HepG2 (cell line): Measurements from ENCODE around the gene AHNAK. TPM values are rescaled to one million over a fixed set of nuclear protein-coding genes. Genes with fewer than 3 reads are reported as not detected.

Experiments
- ATF3 ChIP-seq: sonication (generic); formaldehyde crosslinking; IDR thresholded peaks from 2 replicates; pipeline ENCODE4 v1.4.0; 2020; ENCODE audit warnings: missing genetic modification reagents
- CENPBD1 ChIP-seq: sonication (generic); formaldehyde crosslinking; IDR thresholded peaks from 2 replicates; pipeline ENCODE4 v1.8.0; 2022; ENCODE audit warnings: missing genetic modification reagents, low read depth, mild to moderate bottlenecking, borderline replicate concordance
- HOXD1 ChIP-seq: sonication (generic); formaldehyde crosslinking; IDR thresholded peaks from 2 replicates; pipeline ENCODE4 v1.5.0; 2020; ENCODE audit warnings: missing genetic modification reagents
- JUND ChIP-seq: sonication (generic); formaldehyde crosslinking; IDR thresholded peaks from 2 replicates; pipeline ENCODE4 v1.8.0; 2022; ENCODE audit warnings: mild to moderate bottlenecking, missing genetic modification reagents
- MAFG ChIP-seq: sonication (generic); formaldehyde crosslinking; IDR thresholded peaks from 2 replicates; pipeline ENCODE4 v1.5.1; 2020; ENCODE audit warnings: mild to moderate bottlenecking, missing genetic modification reagents
- MTF2 ChIP-seq: sonication (generic); formaldehyde crosslinking; IDR thresholded peaks from 2 replicates; pipeline ENCODE4 v1.5.0; 2020; ENCODE audit warnings: missing genetic modification reagents, borderline replicate concordance
- NR2C2 ChIP-seq: sonication (generic); formaldehyde crosslinking; IDR thresholded peaks from 2 replicates; pipeline ENCODE4 v1.4.0; 2020; ENCODE audit warnings: missing genetic modification reagents, mild to moderate bottlenecking, moderate library complexity, borderline replicate concordance
- PHF20 ChIP-seq: sonication (generic); formaldehyde crosslinking; IDR thresholded peaks from 2 replicates; pipeline ENCODE4 v1.5.0; 2020; ENCODE audit warnings: mild to moderate bottlenecking, missing genetic modification reagents
- PHF8 ChIP-seq: sonication (generic); formaldehyde crosslinking; IDR thresholded peaks from 2 replicates; pipeline ENCODE4 v1.5.0; 2020; ENCODE audit warnings: missing genetic modification reagents
- STAT5B ChIP-seq: sonication (generic); formaldehyde crosslinking; IDR thresholded peaks from 2 replicates; pipeline ENCODE4 v1.4.0; 2020; ENCODE audit warnings: missing genetic modification reagents
- XBP1 ChIP-seq: sonication (generic); formaldehyde crosslinking; IDR thresholded peaks from 2 replicates; pipeline ENCODE4 v1.5.0; 2020; ENCODE audit warnings: missing genetic modification reagents
- ZBTB40 ChIP-seq, 2 experiments: fragments of 450-650 bp in 1 of 2; sonication (generic) in 1 of 2; formaldehyde crosslinking in 1 of 2; IDR thresholded peaks; 2 replicates each; pipeline versions ENCODE4 v1.6.1 to v1.8.0; 2016 to 2022; ENCODE audit warnings: antibody characterized with exemption in 1 of 2, mild to moderate bottlenecking in 1 of 2, missing genetic modification reagents in 1 of 2
- ZNF280B ChIP-seq: sonication (generic); formaldehyde crosslinking; IDR thresholded peaks from 2 replicates; pipeline ENCODE4 v1.5.0; 2020; ENCODE audit warnings: missing genetic modification reagents, mild to moderate bottlenecking, borderline replicate concordance
- ZNF619 ChIP-seq: sonication (generic); formaldehyde crosslinking; IDR thresholded peaks from 2 replicates; pipeline ENCODE4 v1.4.0; 2020; ENCODE audit warnings: mild to moderate bottlenecking, missing genetic modification reagents
- ZNF784 ChIP-seq: sonication (generic); formaldehyde crosslinking; IDR thresholded peaks from 2 replicates; pipeline ENCODE4 v1.5.1; 2020; ENCODE audit warnings: missing genetic modification reagents, mild to moderate bottlenecking, borderline replicate concordance
- polyA plus RNA-seq, 8 experiments: library from polyadenylated mRNA; depleted of rRNA in 3 of 8; stranded (reverse) in 7 of 8; unstranded in 1 of 8; fragments of >200 nt; fragmentation: Illumina TruSeq in 4 of 8; extraction: Trizol in 4 of 8; gene quantifications; 2 replicates each; pipeline versions ENCODE4 v1.2.1 to v1.2.3, GENCODE V29; 2011 to 2016; ENCODE audit warnings: low read depth in 4 of 8, missing spikeins in 1 of 8, mixed read lengths in 1 of 8; ENCODE audit not compliant: insufficient read depth in 1 of 8
- total RNA-seq, 5 experiments: library from RNA; depleted of rRNA; stranded (reverse); fragments of >200 nt; fragmentation: Illumina TruSeq; extraction: Trizol; gene quantifications; 2 replicates each; pipeline ENCODE4 v1.2.3, GENCODE V29; 2016; ENCODE audit warnings: low read depth in 1 of 5

The AHNAK gene
- total and polyA plus RNA-seq, 2 of the 13 experiments (the other 11 are each of a cell fraction or from before 2014, with no cell fraction given) = 23.4 to 25.0 TPM

- TF ChIP-seq ZBTB40 (IDR thresholded peaks at IDR 0.05) = no peak
- no peak for TF ChIP-seq ZBTB40 (CRISPR knock-in tag; IDR thresholded peaks at IDR 0.05)
- no peak for TF ChIP-seq MAFG (CRISPR knock-in tag)
- no peak for TF ChIP-seq ZNF280B (CRISPR knock-in tag)
- TF ChIP-seq STAT5B = no peak
- peak; percentile 73 for TF ChIP-seq JUND (CRISPR knock-in tag)
- no peak for TF ChIP-seq HOXD1 (CRISPR knock-in tag)
- TF ChIP-seq XBP1 (CRISPR knock-in tag) = no peak
- TF ChIP-seq ATF3 (CRISPR knock-in tag) = peak; percentile 39; the same call in 1 of the 2 replicates
- 0 out of 2 replicates have a peak, but pooled peaks have one; percentile 33 for TF ChIP-seq NR2C2 (CRISPR knock-in tag)
- TF ChIP-seq PHF20 = no peak
- no peak for TF ChIP-seq CENPBD1 (CRISPR knock-in tag)
- TF ChIP-seq PHF8 (CRISPR knock-in tag) = no peak
- TF ChIP-seq MTF2 (CRISPR knock-in tag) = no peak
- TF ChIP-seq ZNF619 = 0 out of 2 replicates have a peak, but pooled peaks have one; percentile 44
- no peak for TF ChIP-seq ZNF784 (CRISPR knock-in tag)
These were observed 74.3 kb downstream of the AHNAK start (continued) for GRCh38 chr11:62472063-62472884.
